H9 (cell line): ENCODE results near the gene TTC33. TPM values are rescaled to one million over a fixed set of nuclear protein-coding genes. Genes with fewer than 3 reads are reported as not detected.

Experiments used
- DNase-seq: peaks from one replicate; pipeline ENCODE4 v3.0.0-alpha.2; 2017
- H2AFZ ChIP-seq: one replicate; pipeline ENCODE4 v1.6.1; 2013; ENCODE audit warnings: mild to moderate bottlenecking, low read length, control low read depth, moderate library complexity
- H2AK5ac ChIP-seq: 2 replicates; pipeline ENCODE4 v1.6.1; 2013; ENCODE audit warnings: low read length, control low read depth, mixed read lengths; ENCODE audit not compliant: insufficient read length
- H2BK120ac ChIP-seq: one replicate; pipeline ENCODE4 v1.6.1; 2013; ENCODE audit warnings: low read depth, mild to moderate bottlenecking, low read length, control low read depth, inconsistent platforms; ENCODE audit not compliant: poor library complexity, severe bottlenecking
- H2BK12ac ChIP-seq: 2 replicates; pipeline ENCODE4 v1.6.1; 2013; ENCODE audit warnings: low read length, control low read depth, mixed read lengths, low read depth; ENCODE audit not compliant: insufficient read length
- H2BK15ac ChIP-seq: 2 replicates; pipeline ENCODE4 v1.6.1; 2013; ENCODE audit warnings: low read depth, low read length, control low read depth
- H2BK20ac ChIP-seq: one replicate; pipeline ENCODE4 v1.6.1; 2013; ENCODE audit warnings: low read depth, mild to moderate bottlenecking, low read length, control low read depth, inconsistent platforms; ENCODE audit not compliant: poor library complexity, severe bottlenecking
- H2BK5ac ChIP-seq: 2 replicates; pipeline ENCODE4 v1.6.1; 2013; ENCODE audit warnings: low read length, control low read depth, mixed read lengths; ENCODE audit not compliant: insufficient read length
- H3K14ac ChIP-seq: 2 replicates; pipeline ENCODE4 v1.6.1; 2013; ENCODE audit warnings: low read length, control low read depth; ENCODE audit not compliant: insufficient read depth
- H3K18ac ChIP-seq: 2 replicates; pipeline ENCODE4 v1.6.1; 2013; ENCODE audit warnings: low read depth, mild to moderate bottlenecking, mixed read lengths, low read length, control low read depth; ENCODE audit not compliant: insufficient read length
- H3K23ac ChIP-seq: 2 replicates; pipeline ENCODE4 v1.6.1; 2013; ENCODE audit warnings: low read length, control low read depth, mixed read lengths, low read depth; ENCODE audit not compliant: insufficient read length
- H3K23me2 ChIP-seq: 2 replicates; pipeline ENCODE4 v1.6.1; 2013; ENCODE audit warnings: low read depth, mild to moderate bottlenecking, mixed read lengths, low read length, control low read depth; ENCODE audit not compliant: insufficient read length, poor library complexity, severe bottlenecking
- H3K27ac ChIP-seq: 2 replicates; pipeline ENCODE4 v1.5.1; 2013; ENCODE audit warnings: low read length, control low read depth, mixed read lengths, low read depth; ENCODE audit not compliant: insufficient read length
- H3K27me3 ChIP-seq: 2 replicates; pipeline ENCODE4 v1.6.1; 2013; ENCODE audit warnings: low read length, control low read depth, inconsistent platforms; ENCODE audit not compliant: insufficient read depth
- H3K4ac ChIP-seq: 2 replicates; pipeline ENCODE4 v1.6.1; 2013; ENCODE audit warnings: low read depth, mild to moderate bottlenecking, control low read depth, inconsistent platforms, low read length, moderate library complexity
- H3K4me1 ChIP-seq: 2 replicates; pipeline ENCODE4 v1.6.1; 2013; ENCODE audit warnings: low read length, control low read depth, inconsistent platforms; ENCODE audit not compliant: insufficient read depth
- H3K4me2 ChIP-seq: 2 replicates; pipeline ENCODE4 v1.6.1; 2013; ENCODE audit warnings: low read length, control low read depth, mixed read lengths; ENCODE audit not compliant: insufficient read length, insufficient read depth
- H3K56ac ChIP-seq: 2 replicates; pipeline ENCODE4 v1.6.1; 2013; ENCODE audit warnings: low read depth, mild to moderate bottlenecking, mixed read lengths, low read length, control low read depth; ENCODE audit not compliant: insufficient read length
- H3K79me1 ChIP-seq: 2 replicates; pipeline ENCODE4 v1.6.1; 2013; ENCODE audit warnings: low read depth, mild to moderate bottlenecking, moderate library complexity, low read length, control low read depth, inconsistent platforms; ENCODE audit not compliant: insufficient read depth, poor library complexity, severe bottlenecking
- H3K79me2 ChIP-seq: 2 replicates; pipeline ENCODE4 v1.6.1; 2013; ENCODE audit warnings: low read length, control low read depth, inconsistent platforms; ENCODE audit not compliant: insufficient read depth
- H3K9ac ChIP-seq: 2 replicates; pipeline ENCODE4 v1.6.1; 2013; ENCODE audit warnings: low read length, control low read depth, mixed read lengths; ENCODE audit not compliant: insufficient read length; ENCODE audit errors: extremely low read depth
- H3K9me3 ChIP-seq: one replicate; pipeline ENCODE4 v1.6.1; 2013; ENCODE audit warnings: low read depth, low read length, inconsistent platforms; ENCODE audit not compliant: control insufficient read depth
- H3T11ph ChIP-seq: one replicate; pipeline ENCODE4 v1.6.1; 2013; ENCODE audit warnings: mild to moderate bottlenecking, low read length, control low read depth, inconsistent platforms
- H4K20me1 ChIP-seq: one replicate; pipeline ENCODE4 v1.6.1; 2013; ENCODE audit not compliant: control insufficient read depth, insufficient read length, insufficient read depth
- H4K5ac ChIP-seq: 2 replicates; pipeline ENCODE4 v1.6.1; 2013; ENCODE audit warnings: low read depth, mild to moderate bottlenecking, mixed read lengths, low read length, control low read depth; ENCODE audit not compliant: insufficient read length
- H4K8ac ChIP-seq: replicated peaks from 2 replicates; pipeline ENCODE4 v1.6.1; 2013; ENCODE audit warnings: low read length, control low read depth, mixed read lengths, low read depth; ENCODE audit not compliant: insufficient read length
- H4K91ac ChIP-seq: 2 replicates; pipeline ENCODE4 v1.6.1; 2013; ENCODE audit warnings: low read depth, mild to moderate bottlenecking, moderate library complexity, mixed read lengths, low read length, control low read depth; ENCODE audit not compliant: insufficient read length
- H3K27ac Mint-ChIP-seq, 3 experiments: 2 replicates in 2 of 3; 3 replicates in 1 of 3; pipeline ENCODE4 v1.8.0; 2020 to 2021; ENCODE audit warnings: mixed read lengths in 3 of 3, mild to moderate bottlenecking in 1 of 3, moderate library complexity in 1 of 3
- H3K27me3 Mint-ChIP-seq: 2 replicates; pipeline ENCODE4 v1.8.0; 2021; ENCODE audit warnings: low read depth, mild to moderate bottlenecking, moderate library complexity, mixed read lengths
- H3K36me3 Mint-ChIP-seq, 3 experiments: 2 replicates in 2 of 3; 3 replicates in 1 of 3; pipeline ENCODE4 v1.8.0; 2020 to 2021; ENCODE audit warnings: low read depth in 3 of 3, mixed read lengths in 3 of 3; ENCODE audit not compliant: insufficient read depth in 1 of 3
- H3K4me1 Mint-ChIP-seq, 2 experiments: 2 replicates each; pipeline ENCODE4 v1.8.0; 2020; ENCODE audit warnings: mixed read lengths in 2 of 2
- H3K4me3 Mint-ChIP-seq, 2 experiments: 2 replicates in 1 of 2; 3 replicates in 1 of 2; pipeline ENCODE4 v1.8.0; 2020 to 2021; ENCODE audit warnings: mild to moderate bottlenecking in 2 of 2, mixed read lengths in 2 of 2, moderate library complexity in 1 of 2
- H3K9me3 Mint-ChIP-seq, 2 experiments: 2 replicates in 1 of 2; 3 replicates in 1 of 2; pipeline ENCODE4 v1.8.0; 2020; ENCODE audit warnings: mild to moderate bottlenecking in 2 of 2, mixed read lengths in 2 of 2, moderate library complexity in 1 of 2
- CTCF ChIP-seq: fragments of 200-600 bp; sonication (generic); conservative IDR thresholded peaks from 3 replicates; pipeline ENCODE4 v1.8.0; 2021; ENCODE audit warnings: antibody characterized with exemption, mild to moderate bottlenecking
- total RNA-seq: library from RNA; stranded (reverse); gene quantifications from 2 replicates; pipeline ENCODE4 v1.2.1, GENCODE V29; 2021

Gene TTC33
- total RNA-seq, 1 experiment from 2014 or later = 7.3 TPM

- no peaks in the 10 kb centered on the region for H3K4me1 ChIP-seq
- no peaks in the 10 kb centered on the region for H3K23me2 ChIP-seq
- no peak overlapping the region for H4K8ac ChIP-seq
- H3K9me3 Mint-ChIP-seq = peaks cover 23 to 25% of the 10 kb centered on the region in 2 experiments
- H3K27ac ChIP-seq = no peak overlapping the region
- no peak overlapping the region for H3K9ac ChIP-seq
- no peak overlapping the region for H3K27ac Mint-ChIP-seq
- H4K91ac ChIP-seq = no peak overlapping the region
- no peak overlapping the region for H3K18ac ChIP-seq
- DNase-seq = no peak
- no peaks in the 10 kb centered on the region for H3K9me3 ChIP-seq
- no peak overlapping the region for H3K56ac ChIP-seq
- no peak overlapping the region for H3K23ac ChIP-seq
- H3K79me2 ChIP-seq = no peaks in the 10 kb centered on the region
- peaks cover 25 to 35% (median 31%) of the 10 kb centered on the region in 3 experiments for H3K36me3 Mint-ChIP-seq
- H3K4me2 ChIP-seq = no peak overlapping the region
- H2AFZ ChIP-seq = no peak overlapping the region
- H3K27me3 ChIP-seq = no peaks in the 10 kb centered on the region
- H3T11ph ChIP-seq = no peak overlapping the region
- no peak overlapping the region for H2BK12ac ChIP-seq
- H3K4me3 Mint-ChIP-seq = no peak overlapping the region
- no peak overlapping the region for H2BK120ac ChIP-seq
- no peaks in the 10 kb centered on the region; the same call in 1 of the 2 replicates for H3K27me3 Mint-ChIP-seq
- no peaks in the 10 kb centered on the region for H3K4me1 Mint-ChIP-seq
- H2BK20ac ChIP-seq = no peak overlapping the region
- H4K5ac ChIP-seq = no peak overlapping the region
- H2BK15ac ChIP-seq = no peak overlapping the region
- no peak overlapping the region for H3K14ac ChIP-seq
- H3K79me1 ChIP-seq = no peaks in the 10 kb centered on the region
- no peak overlapping the region for H2BK5ac ChIP-seq
- no peak overlapping the region for H3K4ac ChIP-seq
- TF ChIP-seq CTCF = no peak
- H4K20me1 ChIP-seq = no peaks in the 10 kb centered on the region
- no peak overlapping the region for H2AK5ac ChIP-seq
Observed at GRCh38 chr5:40720069-40720468, 35.7 kb downstream of the TTC33 start.
